ENCODE data around the gene IFT27. TPM values are rescaled to one million over a fixed set of nuclear protein-coding genes. Genes with fewer than 3 reads are reported as not detected.

IFT27 gene
- total RNA-seq, 4 donors from 2014 or later: 16.3 to 27.6 (median 18.4) TPM

GRCh38 chr22:36770513-36771231 lies 5.2 kb downstream of the IFT27 start:
- H3K27ac ChIP-seq: no peak overlapping the region
- no peaks in the 10 kb centered on the region for H3K9me3 ChIP-seq
- TF ChIP-seq POLR2AphosphoS5 (IDR thresholded peaks at IDR 0.05): no peak
- no peak for TF ChIP-seq CTCF (IDR thresholded peaks at IDR 0.05)
- TF ChIP-seq EP300 (IDR thresholded peaks at IDR 0.05): no peak
- no peak for TF ChIP-seq POLR2A (IDR thresholded peaks at IDR 0.05)
- no peak overlapping the region for H3K4me3 ChIP-seq
- no peak for ATAC-seq
- peaks cover 0 to 29% of the 10 kb centered on the region in 2 donors for H3K36me3 ChIP-seq
- no peaks in the 10 kb centered on the region for H3K27me3 ChIP-seq
- H3K4me1 ChIP-seq: peaks cover 0 to 16% (median 0%) of the 10 kb centered on the region in 3 donors
- WGBS, 2 donors (ENCODE audit: low coverage in 1 of 2): 33 to 43% methylated on average over 7 to 10 of the region's 11 CpGs

GRCh38 chr22:36769541-36770512 lies 6.1 kb downstream of the IFT27 start:
- Histone ChIP-seq H3K4me1 (peaks cover 0 to 9% (median 0%) of the 10 kb centered on the region in 3 donors), H3K4me3 (no peak overlapping the region), H3K27me3 (no peaks in the 10 kb centered on the region), H3K36me3 (peaks cover 0 to 36% of the 10 kb centered on the region in 2 donors), H3K27ac (no peak overlapping the region), H3K9me3 (no peaks in the 10 kb centered on the region)
- TF ChIP-seq EP300 (IDR thresholded peaks at IDR 0.05) (no peak), POLR2AphosphoS5 (IDR thresholded peaks at IDR 0.05) (no peak), CTCF (IDR thresholded peaks at IDR 0.05) (no peak), POLR2A (IDR thresholded peaks at IDR 0.05) (no peak)
- WGBS, 2 donors (ENCODE audit: low coverage in 1 of 2): 58 to 60% methylated on average over 11 to 18 of the region's 23 CpGs
- no peak for ATAC-seq

- H3K36me3 ChIP-seq: peaks cover 0 to 36% of the 10 kb centered on the region in 2 donors
- H3K27me3 ChIP-seq: no peaks in the 10 kb centered on the region
- H3K9me3 ChIP-seq: no peaks in the 10 kb centered on the region
- no peak overlapping the region for H3K27ac ChIP-seq
- no peak for ATAC-seq
- H3K4me3 ChIP-seq: no peak overlapping the region
- no peak for TF ChIP-seq EP300 (IDR thresholded peaks at IDR 0.05)
- no peak for TF ChIP-seq CTCF (IDR thresholded peaks at IDR 0.05)
- no peak for TF ChIP-seq POLR2AphosphoS5 (IDR thresholded peaks at IDR 0.05)
- no peak for TF ChIP-seq POLR2A (IDR thresholded peaks at IDR 0.05)
- WGBS, 2 donors (ENCODE audit: low coverage in 1 of 2): 74 to 88% methylated on average over 10 to 11 of the region's 13 CpGs
- H3K4me1 ChIP-seq: peaks cover 0 to 1% (median 0%) of the 10 kb centered on the region in 3 donors
Measured at GRCh38 chr22:36768616-36769015, 7.3 kb downstream of the IFT27 start.

GRCh38 chr22:36768141-36768540 lies 7.8 kb downstream of the IFT27 start:
- TF ChIP-seq POLR2AphosphoS5 (IDR thresholded peaks at IDR 0.05) (no peak), POLR2A (IDR thresholded peaks at IDR 0.05) (no peak), CTCF (IDR thresholded peaks at IDR 0.05) (no peak), EP300 (IDR thresholded peaks at IDR 0.05) (no peak)
- Histone ChIP-seq H3K36me3 (peaks cover 0 to 36% of the 10 kb centered on the region in 2 donors), H3K4me1 (peaks cover 0 to 6% (median 0%) of the 10 kb centered on the region in 3 donors), H3K4me3 (no peak overlapping the region), H3K9me3 (no peaks in the 10 kb centered on the region), H3K27ac (no peak overlapping the region), H3K27me3 (no peaks in the 10 kb centered on the region)
- no peak for ATAC-seq
- WGBS, 2 donors (ENCODE audit: low coverage in 1 of 2): 83 to 98% methylated on average over 1 to 5 of the region's 5 CpGs

All from gastroesophageal sphincter (tissue), 4 donors.